ENCODE measurements around the gene ASTL.
A peak's percentile ranks its signal among the peaks of the same experiment; 100 is the strongest.
"Not testable (repeated sequence)": the region's sequence is repeated elsewhere in the genome, so short reads cannot be mapped to it uniquely, and the experiment has no call there.

Gene ASTL

DNA sequence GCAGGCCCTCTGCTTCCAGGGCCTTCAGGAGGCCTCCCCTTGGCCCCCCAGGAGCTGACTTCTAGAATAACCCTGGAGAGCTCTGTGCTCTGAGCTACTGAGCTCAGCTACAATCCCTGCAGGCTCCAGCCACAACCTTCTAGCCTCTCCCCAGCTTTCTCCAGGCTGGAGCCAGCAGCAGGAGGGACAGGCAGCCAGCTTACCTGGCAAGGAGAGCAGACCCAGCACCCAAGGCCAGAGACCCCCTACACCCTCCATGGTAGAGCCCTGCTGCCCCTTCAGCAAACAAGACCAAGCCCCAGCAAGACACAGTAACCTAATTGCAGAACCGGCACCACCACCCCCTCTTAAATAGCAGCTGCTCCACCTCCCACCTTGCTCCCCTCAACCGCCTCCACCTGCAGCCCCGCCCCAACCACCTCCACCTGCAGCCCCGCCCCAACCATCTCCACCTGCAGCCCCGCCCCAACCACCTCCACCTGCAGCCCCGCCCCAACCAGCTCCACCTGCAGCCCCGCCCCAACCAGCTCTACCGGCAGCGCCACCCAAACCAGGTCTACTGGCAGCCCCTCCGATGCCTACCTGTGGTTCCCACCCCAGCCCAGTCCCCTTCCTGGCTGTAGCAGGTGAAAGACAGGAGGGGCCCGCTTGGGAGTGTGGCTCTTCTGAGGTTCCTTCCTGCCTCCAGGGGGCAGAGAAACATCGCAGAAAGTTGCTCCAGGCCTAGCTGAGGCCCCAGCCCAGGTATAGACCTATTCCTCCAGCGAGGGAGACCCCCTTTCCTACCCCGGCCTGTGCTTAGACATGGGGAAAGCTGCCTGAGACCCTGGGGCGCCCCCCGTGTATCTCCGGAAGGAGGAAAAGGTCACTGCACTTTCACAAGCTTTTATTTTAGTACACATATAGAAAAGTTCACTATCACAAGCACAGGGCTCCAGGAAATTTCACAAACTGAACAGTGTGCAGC lies at the start of gene ASTL:
Gene ASTL (minus strand): TSS at position 324 of the 967 bp plus-strand sequence. CDS start 66 bp downstream, at position 258.
- no peak for DNase-seq

DNA sequence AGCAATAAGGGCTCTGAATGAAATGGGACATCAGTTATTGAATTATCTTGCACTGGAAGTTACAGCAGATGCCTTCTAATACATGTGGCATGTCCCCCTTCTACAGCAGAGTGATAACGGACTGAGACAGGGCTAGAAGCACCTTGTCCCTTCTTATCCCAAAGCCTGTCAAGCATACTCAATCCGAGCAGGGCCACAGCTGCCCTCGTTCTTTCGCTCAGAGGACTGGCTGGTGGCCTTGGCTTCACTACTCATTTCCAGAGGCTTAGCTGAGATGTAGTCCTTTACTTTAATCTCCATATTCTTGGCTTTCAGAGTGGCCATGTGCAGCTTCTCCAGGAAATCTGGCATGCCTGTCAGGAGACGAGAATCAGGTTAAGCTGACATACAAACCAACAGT lies 48.3 kb upstream of the ASTL start:
- DNase-seq: no peak

DNA sequence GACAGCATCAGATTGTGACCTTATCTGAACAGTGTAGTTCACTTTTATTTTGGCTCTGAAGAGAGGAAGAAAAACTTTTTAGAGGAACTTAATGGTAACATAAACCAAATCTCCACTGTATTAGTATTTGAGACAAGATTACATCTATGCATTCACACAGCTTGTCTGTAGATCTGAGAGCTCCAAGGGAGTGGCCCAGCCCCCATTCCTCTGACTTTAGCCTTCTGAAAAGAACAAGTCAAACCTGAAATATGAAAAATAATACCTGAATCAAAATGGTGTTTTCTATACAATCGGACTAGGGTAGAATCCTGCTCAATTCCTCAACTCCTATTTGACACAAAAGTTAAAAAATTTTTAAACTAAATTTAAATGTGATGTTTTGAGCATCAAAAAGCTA lies 47.2 kb upstream of the ASTL start:
- no peak for DNase-seq

DNA sequence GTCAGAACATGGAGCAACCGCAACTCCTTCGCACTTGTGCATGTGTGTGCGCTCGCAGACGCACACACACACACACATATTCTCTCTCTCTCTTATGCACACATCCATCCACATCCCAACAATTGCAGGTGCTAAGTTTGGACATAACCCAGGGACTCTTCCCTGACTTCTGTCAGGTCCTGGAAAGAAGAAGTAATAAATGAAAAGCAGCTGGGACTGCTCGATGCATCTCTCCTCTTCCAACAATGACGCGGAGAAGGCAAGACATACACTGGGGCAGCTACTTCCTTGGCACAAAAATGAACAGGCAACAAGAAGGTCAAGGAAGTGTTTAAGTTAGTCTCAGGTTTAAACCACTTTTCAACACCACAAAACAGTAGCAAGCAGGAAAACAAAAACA lies 46.7 kb upstream of the ASTL start:
- DNase-seq: no peak

DNA sequence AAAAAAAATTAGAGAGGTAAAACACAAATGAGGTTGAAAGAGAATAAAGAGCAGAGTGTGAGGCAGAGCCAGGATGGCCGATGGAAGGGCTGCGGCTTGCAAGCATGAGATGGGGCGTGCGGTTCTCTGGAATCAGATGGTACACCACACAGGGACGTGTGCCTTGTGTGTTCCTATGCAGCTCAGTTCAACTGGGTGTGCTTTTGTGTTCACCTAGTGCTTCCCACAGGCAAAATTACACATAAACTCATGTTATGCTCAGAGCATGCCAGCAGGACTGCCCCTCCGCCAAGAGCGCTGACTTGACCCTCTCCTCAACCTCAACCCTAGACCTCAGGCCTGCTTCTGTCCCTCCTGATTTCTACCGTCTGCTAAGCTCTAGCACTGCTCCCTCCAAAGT lies 45.9 kb upstream of the ASTL start:
- no peak for DNase-seq

DNA sequence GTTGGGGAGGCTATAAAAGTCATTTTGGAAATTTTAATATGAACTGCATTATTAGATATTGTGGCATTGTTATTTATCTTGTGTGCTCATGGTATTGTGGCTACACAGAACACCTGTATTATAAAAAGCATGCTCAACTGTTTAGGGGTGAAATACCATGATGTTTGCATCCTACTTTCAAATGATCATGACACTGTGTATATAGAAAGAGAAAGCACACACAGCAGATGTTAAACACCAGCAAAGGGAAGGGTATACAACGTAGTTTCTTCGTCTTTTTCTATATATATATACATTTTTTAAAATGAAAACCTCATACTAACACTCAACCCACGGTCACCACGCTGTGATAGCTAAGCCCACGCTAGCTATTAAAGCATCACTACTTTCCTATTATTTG lies 43.2 kb upstream of the ASTL start:
- no peak for DNase-seq

DNA sequence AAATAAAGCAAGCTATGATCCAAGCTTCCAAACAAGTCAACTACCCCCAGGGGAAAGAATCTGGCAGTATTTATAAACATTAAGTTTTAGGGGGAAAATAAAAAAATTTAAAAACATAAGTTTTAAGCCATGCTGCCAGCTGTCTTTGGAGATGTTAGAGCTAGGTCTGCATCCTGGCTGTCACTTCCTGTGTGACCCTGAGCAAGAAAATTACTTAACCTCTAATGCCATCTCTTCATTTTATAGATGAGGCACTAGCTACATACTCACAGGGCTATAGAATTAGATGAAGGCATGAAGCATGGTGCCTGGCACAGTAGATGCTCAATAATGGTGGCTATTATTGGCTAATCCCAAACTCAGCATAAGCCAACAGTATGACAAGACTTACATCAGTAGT lies 42.2 kb upstream of the ASTL start:
- no peak for DNase-seq

DNA sequence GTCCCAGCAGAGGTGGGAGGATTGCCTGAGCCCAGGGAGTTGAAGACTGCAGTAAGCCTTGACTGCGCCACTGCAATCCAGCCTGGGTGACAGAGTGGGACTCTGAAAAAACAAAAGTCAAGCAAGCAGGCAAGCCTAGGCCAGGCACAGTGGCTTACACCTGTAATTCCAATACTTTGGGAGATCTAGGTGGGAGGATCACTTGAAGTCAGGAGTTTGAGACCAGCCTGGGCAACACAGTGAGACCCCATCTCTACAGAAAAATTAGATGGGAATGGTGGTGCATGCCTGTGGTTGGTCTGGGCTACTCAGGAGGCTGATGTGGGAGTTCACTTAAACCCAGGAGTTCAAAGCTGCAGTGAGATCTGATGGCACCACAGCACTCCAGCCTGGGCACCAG lies 41.7 kb upstream of the ASTL start:
- DNase-seq: no peak

DNA sequence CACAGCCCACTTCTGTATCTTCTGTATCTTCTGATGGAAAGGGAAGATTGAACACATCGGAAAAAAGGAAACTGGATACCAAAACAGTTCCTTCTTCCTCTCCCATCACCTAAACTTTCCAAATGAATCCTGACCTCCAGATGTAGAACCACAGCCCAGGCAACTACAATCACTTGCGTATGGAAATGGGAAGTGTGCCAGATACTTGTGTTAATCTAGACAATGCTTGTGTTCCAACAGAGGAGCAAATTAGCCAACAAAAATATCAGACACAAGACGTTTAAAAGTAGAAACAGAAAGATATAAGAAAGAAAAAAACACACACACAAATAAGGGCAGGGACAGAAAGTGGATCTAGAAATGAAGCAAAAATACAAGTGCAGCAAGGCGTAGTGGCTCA lies 38.4 kb upstream of the ASTL start:
- no peak for DNase-seq

DNA sequence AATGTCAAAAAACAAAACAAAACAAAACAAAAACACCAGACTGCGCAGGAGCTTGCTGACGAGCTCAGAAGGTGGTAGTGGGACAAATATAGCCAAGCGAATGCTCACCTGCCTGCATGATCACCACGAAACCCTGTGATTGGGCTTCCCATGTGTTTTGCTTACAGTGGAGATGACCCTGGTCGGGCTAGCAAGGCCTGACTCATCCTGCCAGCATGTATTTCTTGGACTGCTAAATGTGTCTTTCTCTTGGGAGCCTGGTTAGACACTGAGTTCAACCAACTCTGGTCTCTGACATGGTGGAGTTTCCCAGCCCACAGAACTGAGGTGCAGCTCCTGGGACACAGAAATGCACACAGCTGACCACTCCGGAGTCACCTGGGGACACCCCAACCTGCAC lies 37.6 kb upstream of the ASTL start:
- DNase-seq: no peak

DNA sequence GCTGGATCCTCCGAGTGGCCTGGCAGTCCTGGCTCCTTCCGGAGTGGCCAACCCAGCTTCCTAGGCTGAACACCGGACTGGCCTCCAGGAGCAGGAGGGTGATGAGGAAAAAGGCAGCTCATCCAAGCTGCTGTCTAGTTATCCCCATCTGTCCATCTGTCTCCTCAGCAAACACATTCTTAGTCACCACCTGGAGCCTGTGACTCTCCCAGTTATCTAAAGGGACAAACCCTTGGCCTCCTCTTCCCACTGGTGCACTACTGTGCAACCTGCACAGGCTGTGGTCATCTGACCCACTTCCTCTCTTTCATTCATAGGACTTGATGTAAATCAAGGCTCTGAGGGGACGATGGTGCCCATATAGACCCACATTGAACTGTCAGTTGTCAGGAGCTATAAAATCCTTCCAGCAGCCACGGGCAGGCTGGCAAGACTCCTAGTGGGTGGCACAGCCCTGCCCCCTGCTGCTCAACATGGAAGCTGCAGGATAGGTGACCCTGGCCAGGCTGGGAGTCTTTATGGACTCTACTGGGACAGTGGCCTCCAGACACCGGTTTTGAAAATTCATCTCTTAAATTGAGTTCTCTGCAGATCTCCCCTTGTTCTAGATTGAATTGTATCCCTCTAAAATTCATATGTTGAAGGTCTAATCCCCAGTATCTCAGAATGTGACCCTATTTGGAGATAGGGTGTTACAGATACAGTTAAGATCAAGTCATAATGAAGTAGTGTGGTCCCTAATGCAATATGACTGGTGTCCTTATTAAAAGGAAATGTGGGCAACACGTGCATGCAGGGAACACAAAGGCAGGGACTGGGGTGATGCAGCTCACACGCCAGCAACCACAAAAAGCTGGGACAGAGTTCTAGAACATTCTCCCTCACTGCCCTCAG lies 36.2 kb upstream of the ASTL start:
- DNase-seq: peak; percentile 64

DNA sequence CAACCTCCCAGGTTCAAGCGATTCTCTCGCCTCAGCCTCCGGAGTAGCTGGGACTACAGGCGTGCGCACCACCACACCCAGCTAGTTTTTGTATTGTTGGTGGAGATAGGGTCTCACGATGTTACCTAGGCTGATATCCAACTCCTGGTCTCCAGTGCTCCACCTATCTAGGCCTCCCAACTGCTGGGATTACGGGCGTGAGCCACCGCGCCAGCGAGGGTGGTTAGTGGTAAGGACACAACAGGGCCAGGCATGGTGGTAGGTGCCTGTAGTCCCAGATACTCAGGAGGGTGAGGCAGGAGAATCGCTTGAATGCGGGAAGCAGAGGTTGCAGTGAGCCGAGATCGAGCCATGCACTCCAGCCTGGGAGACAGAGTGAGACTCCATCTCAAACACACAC lies 33.5 kb upstream of the ASTL start:
- no peak for DNase-seq

DNA sequence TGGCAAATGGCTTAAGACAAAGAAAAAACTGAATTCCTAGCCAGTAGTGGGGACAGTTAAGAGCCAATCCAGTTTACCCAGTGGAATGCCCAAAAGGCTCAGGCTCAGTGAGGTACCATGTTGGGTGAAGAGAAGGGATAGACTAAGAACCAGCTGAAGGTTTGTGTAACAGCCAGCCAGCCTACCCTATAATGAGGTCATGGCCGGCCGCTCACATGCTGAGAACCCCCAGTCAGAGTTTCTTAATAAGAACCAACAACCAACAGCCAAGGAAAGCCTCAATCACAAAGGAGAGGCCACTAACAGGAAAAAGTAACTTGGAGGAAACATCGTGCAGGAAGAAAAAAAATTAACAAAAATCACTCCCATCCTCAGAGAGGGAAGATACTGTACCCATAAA lies 32.3 kb upstream of the ASTL start:
- no peak for DNase-seq

DNA sequence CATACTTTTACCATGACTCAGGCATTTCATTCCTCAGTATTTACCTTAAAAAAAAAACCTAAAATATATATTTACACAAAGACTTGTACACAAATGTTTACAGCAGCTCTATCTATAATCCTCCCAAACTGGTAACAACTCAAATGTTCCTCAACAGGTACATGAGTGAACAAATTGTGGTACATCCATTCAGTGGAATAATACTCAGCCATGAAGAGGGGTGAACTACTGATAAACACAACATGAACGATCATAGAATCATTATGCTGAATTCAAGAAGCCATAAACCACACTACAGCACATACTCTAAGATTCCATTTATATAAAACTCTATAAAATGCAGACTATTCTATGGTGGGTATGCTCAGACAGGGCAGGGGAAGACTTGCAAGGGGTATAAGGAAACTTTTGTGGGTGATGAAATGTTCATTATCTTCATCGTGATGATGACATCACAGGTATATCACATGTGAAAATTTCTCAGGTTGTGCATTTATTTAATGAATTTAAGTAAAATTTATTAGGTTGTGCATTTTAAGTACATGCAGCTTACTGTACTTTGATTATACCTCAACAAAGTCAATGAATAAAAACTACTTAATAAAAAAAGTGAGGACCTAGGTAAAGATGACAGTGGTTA lies 31.7 kb upstream of the ASTL start:
- DNase-seq: no peak

DNA sequence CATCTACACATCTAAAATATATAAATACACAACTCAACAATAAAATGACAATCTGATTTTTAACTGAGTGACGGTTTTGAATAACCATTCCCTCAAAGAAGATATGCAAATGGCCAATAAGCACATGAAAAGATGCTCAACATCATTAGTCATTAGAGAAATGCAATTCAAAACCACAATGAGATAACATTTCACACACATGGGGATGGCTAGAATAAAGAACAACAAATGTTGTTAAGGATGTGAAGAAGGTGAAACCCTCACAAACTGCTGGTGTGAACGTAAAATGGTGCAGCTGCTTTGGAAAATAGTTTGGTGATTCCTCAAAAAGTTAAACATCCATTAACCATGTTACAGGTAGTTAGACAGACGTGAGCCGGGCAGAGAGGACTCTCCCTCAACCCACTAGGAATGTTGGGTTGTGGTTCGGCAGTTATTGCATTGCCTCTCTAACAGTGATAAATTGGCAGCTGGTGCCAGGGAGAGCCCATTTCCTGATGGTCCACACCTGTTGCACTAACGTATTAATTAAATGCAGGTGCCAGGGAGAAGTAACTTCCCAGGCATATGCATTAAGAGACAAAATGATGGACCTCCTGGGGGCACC lies 29.2 kb upstream of the ASTL start:
- no peak for DNase-seq

DNA sequence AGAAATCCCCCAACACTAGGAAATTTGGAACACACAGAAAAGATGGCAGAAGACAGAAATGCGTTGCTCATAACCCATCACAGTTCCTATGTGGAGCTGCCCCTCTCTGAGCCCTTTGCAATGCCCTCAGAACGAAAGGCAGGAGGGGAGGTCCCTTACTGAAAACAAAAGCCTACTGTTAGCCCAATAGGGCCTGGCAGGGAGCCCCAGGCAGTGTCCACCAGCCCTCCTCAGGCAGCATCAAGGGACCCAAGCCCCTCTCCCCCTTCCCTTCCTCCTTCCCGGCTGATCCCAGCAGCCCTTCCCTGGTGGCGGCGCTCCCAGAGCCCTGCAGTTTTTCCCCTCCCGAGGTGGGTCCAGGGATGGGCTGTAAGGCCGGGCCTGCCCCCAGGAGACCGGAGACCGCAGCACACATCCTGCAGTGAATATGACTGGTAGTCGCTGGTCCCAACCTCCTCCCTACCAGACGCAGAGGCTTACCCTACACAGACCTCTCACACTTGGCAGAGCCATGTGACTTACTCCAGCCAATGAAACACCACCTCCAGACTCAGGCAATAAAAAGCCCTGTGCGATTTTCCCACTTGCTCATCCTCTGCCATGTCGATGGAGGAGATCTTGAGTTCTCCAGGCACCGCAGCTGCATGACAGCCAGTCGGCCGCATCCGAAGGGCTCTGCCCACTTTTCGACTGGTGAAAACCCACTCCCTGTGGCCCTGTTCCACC lies 26.3 kb upstream of the ASTL start:
- no peak for DNase-seq

DNA sequence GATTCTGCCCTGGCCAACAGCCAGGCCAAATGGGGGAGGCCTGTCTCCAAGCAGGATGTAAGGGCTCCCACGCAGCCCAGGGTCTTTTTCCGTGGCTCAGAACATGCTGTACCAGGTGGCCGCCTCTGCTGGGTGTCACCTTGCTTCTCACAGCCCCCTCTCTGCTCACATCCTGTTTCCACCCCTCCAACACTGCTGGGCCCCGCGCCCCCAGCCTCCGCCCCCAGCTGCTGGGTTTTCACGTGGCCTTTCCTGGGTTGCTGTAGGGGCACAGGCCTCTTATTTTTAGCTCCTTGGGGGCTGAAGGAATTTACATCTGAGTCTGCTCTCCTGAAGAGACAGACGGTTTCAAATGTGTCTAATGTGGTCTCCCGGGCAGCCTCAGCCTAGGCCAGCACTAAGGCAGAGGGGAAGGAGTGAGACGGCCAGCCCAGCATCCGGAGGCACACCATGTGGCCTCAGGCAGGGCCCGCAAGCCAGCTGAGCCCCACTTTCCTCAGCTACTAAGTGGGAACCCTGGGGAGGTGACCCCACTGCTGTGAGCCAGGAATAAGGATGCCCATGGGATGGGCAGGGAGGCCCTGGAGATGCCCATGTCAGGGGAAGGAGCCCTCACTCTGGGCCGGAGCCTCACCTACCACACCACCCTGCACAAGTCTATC lies 25.6 kb upstream of the ASTL start:
- DNase-seq: no peak

DNA sequence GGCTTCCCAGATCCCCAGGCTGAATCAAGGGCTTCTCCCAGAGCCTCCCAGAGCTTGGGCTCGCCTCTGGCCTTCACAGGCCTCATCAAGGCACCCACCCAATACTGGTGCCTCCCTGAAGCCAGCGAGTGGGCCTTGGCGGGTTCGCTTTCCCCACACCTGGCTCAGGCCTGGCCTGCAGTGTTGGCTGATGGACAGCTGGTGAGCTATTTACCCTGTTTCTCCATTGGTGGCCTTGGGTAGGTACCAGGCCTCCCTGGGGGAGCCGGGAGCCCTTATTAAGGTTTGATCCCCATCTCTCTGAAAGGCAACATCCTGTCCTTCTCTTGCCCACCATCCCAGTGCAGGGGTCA lies 25.1 kb upstream of the ASTL start:
- no peak for DNase-seq

DNA sequence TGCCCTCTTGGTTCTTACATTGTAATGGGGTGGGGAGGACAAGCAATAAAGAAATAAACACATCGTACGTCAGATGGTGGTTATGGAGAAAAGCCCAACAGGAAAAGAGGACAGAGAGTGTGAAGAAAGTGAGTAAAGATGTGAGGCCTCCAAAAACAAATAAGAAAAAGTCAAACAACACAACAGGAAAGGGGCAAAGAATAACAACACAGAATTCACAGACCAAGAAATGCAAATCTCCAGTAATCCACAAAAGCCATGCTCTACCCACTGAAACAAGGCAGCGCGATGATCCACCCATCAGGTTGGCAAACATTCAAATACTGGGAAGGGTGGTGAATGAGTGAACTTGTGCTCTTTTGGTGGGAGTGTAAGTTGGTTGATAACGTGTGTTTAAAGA lies 23.6 kb upstream of the ASTL start:
- no peak for DNase-seq

DNA sequence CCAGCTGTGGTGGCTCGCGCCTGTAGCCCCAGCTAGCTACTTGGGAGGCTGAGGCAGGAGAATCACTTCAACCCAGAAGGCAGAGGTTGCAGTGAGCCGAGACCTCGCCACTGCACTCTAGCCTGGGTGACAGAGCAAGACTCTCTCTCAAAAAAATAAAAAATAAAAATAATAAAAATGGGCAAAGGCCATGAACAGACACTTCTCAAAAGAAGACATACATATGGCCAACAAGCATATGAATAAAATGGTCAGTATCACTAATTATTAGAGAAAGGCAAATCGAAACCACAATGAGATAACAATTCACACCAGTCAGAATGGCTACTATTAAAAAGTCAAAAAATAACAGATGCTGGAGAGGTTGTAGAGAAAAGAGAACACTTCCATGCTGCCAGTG lies 22.1 kb upstream of the ASTL start:
- not testable (repeated sequence) for DNase-seq

DNA sequence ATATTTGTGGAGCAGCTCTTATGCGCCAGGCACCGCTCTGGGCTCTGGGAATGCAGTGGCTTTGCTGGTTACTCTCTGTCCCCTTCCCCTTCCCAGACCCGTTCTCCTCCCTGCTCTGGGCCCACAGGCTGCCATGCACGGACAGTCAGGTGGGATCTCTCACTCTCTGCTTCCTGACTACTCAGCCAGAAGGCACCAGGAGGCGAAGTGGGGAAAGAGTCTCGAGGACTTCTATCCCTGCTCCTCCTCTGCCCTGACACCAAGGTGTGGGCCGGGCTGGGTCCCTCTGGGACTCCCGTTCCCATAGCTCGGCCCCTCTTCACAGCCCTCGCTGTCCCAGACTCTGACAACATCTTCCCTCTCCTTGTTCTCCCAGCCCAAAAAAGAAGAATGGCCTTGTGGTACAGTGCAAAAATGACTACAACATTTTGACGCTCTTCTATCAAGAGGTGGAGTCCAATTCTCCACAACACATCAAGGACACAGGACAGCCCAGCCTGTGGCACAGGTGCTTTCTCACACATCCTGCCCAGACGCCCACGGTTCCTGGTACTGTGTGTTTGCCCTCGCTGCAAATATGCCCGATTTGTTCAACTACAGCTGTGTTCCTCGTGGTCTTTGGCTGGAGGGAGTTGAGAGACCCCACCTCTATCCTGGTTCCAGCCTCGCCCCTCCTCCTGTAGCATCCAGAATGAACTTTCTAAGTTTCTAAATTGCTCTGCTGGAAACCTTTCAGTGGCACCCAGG lies 21.0 kb upstream of the ASTL start:
- no peak for DNase-seq

Data from SHP77 treated with DMSO at 0.1 percent for 48 hours (cell line).